Astrocyte (in vitro differentiated cells and primary cell): ENCODE measurements around the gene SLC38A9. TPM values are rescaled to one million over a fixed set of nuclear protein-coding genes. Genes with fewer than 3 reads are reported as not detected.
"Not testable (repeated sequence)": the region's sequence is repeated elsewhere in the genome, so short reads cannot be mapped to it uniquely, and the experiment has no call there.

Experiments
- DNase-seq: peaks from one replicate; pipeline ENCODE4 v3.0.0-alpha.2; 2010; ENCODE audit warnings: low read depth
- FAIRE-seq: peaks from 2 replicates; lab custom pipeline; 2011; peaks lifted over from hg19 to GRCh38; lab: Jason Lieb, UNC
- H2AFZ ChIP-seq: 2 replicates; pipeline ENCODE4 v1.6.0; 2012; ENCODE audit warnings: low read depth, low read length, inconsistent platforms
- H3K27ac ChIP-seq: 2 replicates; pipeline ENCODE4 v1.5.1; 2011; ENCODE audit warnings: low read depth, low read length, inconsistent platforms
- H3K27me3 ChIP-seq: 2 replicates; pipeline ENCODE4 v1.6.0; 2011; ENCODE audit warnings: low read length, inconsistent platforms; ENCODE audit not compliant: insufficient read depth
- H3K36me3 ChIP-seq: 2 replicates; pipeline ENCODE4 v1.5.1; 2011; ENCODE audit warnings: low read length, inconsistent platforms; ENCODE audit not compliant: insufficient read depth
- H3K4me1 ChIP-seq: 2 replicates; pipeline ENCODE4 v1.5.1; 2011; ENCODE audit warnings: low read length, inconsistent platforms; ENCODE audit not compliant: insufficient read depth
- H3K4me2 ChIP-seq: 2 replicates; pipeline ENCODE4 v1.6.0; 2012; ENCODE audit warnings: low read length, inconsistent platforms
- H3K4me3 ChIP-seq: 2 replicates; pipeline ENCODE4 v1.5.1; 2011; ENCODE audit warnings: low read depth, mild to moderate bottlenecking, low read length, inconsistent platforms; ENCODE audit not compliant: insufficient read depth
- H3K79me2 ChIP-seq: 2 replicates; pipeline ENCODE4 v1.6.0; 2012; ENCODE audit warnings: mild to moderate bottlenecking, low read length, inconsistent platforms; ENCODE audit not compliant: insufficient read depth
- H3K9ac ChIP-seq: 2 replicates; pipeline ENCODE4 v1.6.0; 2012; ENCODE audit warnings: mild to moderate bottlenecking, low read length, inconsistent platforms
- H3K9me3 ChIP-seq: 2 replicates; pipeline ENCODE4 v1.5.1; 2012; ENCODE audit warnings: low read depth, mild to moderate bottlenecking, low read length, inconsistent platforms; ENCODE audit not compliant: insufficient read depth
- H4K20me1 ChIP-seq: 2 replicates; pipeline ENCODE4 v1.6.0; 2012; ENCODE audit warnings: low read length, inconsistent platforms; ENCODE audit not compliant: insufficient read depth
- H3K27ac Mint-ChIP-seq: one replicate; pipeline ENCODE4 v1.8.0; 2021; ENCODE audit warnings: mild to moderate bottlenecking, mixed read lengths; ENCODE audit not compliant: unreplicated experiment
- H3K27me3 Mint-ChIP-seq: one replicate; pipeline ENCODE4 v1.8.0; 2021; ENCODE audit warnings: low read depth, mixed read lengths; ENCODE audit not compliant: unreplicated experiment
- H3K36me3 Mint-ChIP-seq: one replicate; pipeline ENCODE4 v1.8.0; 2021; ENCODE audit warnings: low read depth, mixed read lengths; ENCODE audit not compliant: unreplicated experiment
- H3K4me1 Mint-ChIP-seq: one replicate; pipeline ENCODE4 v1.8.0; 2021; ENCODE audit warnings: low read depth, mixed read lengths; ENCODE audit not compliant: unreplicated experiment
- H3K4me3 Mint-ChIP-seq: one replicate; pipeline ENCODE4 v1.8.0; 2021; ENCODE audit warnings: mild to moderate bottlenecking, moderate library complexity, mixed read lengths; ENCODE audit not compliant: unreplicated experiment
- H3K9me3 Mint-ChIP-seq: one replicate; pipeline ENCODE4 v1.8.0; 2021; ENCODE audit warnings: mild to moderate bottlenecking, mixed read lengths; ENCODE audit not compliant: unreplicated experiment
- CTCF ChIP-seq: IDR thresholded peaks from 2 replicates; pipeline ENCODE4 v1.5.1; 2011; ENCODE audit warnings: low read depth, mild to moderate bottlenecking, inconsistent platforms, low read length, moderate library complexity; ENCODE audit not compliant: insufficient read depth
- EZH2 ChIP-seq: IDR thresholded peaks from 2 replicates; pipeline ENCODE4 v1.6.1; 2012; ENCODE audit warnings: mild to moderate bottlenecking, low read length, inconsistent platforms; ENCODE audit not compliant: insufficient read depth
- total RNA-seq: library from RNA; stranded (reverse); gene quantifications from 2 replicates; pipeline ENCODE4 v1.2.1, GENCODE V29; 2021

Gene SLC38A9
- total RNA-seq, 1 donor from 2014 or later, result 30.0 TPM

- H4K20me1 ChIP-seq, result no peaks in the 10 kb centered on the region
- FAIRE-seq, result no peak
- H3K27me3 ChIP-seq, result no peaks in the 10 kb centered on the region
- H3K9me3 ChIP-seq, result no peaks in the 10 kb centered on the region
- Mint-ChIP-seq H3K27ac (no peak overlapping the region), H3K9me3 (peaks cover 3% of the 10 kb centered on the region), H3K4me1 (no peaks in the 10 kb centered on the region), H3K36me3 (peaks cover 8% of the 10 kb centered on the region), H3K4me3 (no peak overlapping the region), H3K27me3 (no peaks in the 10 kb centered on the region)
- no peaks in the 10 kb centered on the region for H3K79me2 ChIP-seq
- no peak overlapping the region for H3K4me3 ChIP-seq
- no peaks in the 10 kb centered on the region for H3K36me3 ChIP-seq
- DNase-seq, result no peak
- H2AFZ ChIP-seq, result no peak overlapping the region
- no peak overlapping the region for H3K9ac ChIP-seq
- H3K27ac ChIP-seq, result no peak overlapping the region
- no peak overlapping the region for H3K4me2 ChIP-seq
- no peaks in the 10 kb centered on the region for H3K4me1 ChIP-seq
- TF ChIP-seq CTCF (no peak), EZH2 (no peak)
Measured at GRCh38 chr5:55610542-55610941, 101.6 kb downstream of the SLC38A9 start.

- Mint-ChIP-seq H3K9me3 (peaks cover 3% of the 10 kb centered on the region), H3K4me1 (peaks cover 5% of the 10 kb centered on the region), H3K27ac (no peak overlapping the region), H3K27me3 (no peaks in the 10 kb centered on the region), H3K4me3 (no peak overlapping the region), H3K36me3 (peaks cover 6% of the 10 kb centered on the region)
- H3K9me3 ChIP-seq, result no peaks in the 10 kb centered on the region
- no peaks in the 10 kb centered on the region for H4K20me1 ChIP-seq
- peaks cover 6% of the 10 kb centered on the region for H3K4me1 ChIP-seq
- FAIRE-seq (no peak), DNase-seq (no peak)
- H3K27me3 ChIP-seq, result no peaks in the 10 kb centered on the region
- no peaks in the 10 kb centered on the region for H3K79me2 ChIP-seq
- no peak overlapping the region for H2AFZ ChIP-seq
- no peak overlapping the region for H3K4me3 ChIP-seq
- H3K4me2 ChIP-seq, result no peak overlapping the region
- H3K9ac ChIP-seq, result no peak overlapping the region
- no peaks in the 10 kb centered on the region for H3K36me3 ChIP-seq
- H3K27ac ChIP-seq, result no peak overlapping the region
- no peak for TF ChIP-seq CTCF
- no peak for TF ChIP-seq EZH2
Measured at GRCh38 chr5:55609413-55609812, 102.7 kb downstream of the SLC38A9 start.

- H3K4me3 Mint-ChIP-seq, result no peak overlapping the region
- peaks cover 6% of the 10 kb centered on the region for H3K4me1 ChIP-seq
- H3K9ac ChIP-seq, result no peak overlapping the region
- H3K4me1 Mint-ChIP-seq, result peaks cover 8% of the 10 kb centered on the region
- no peak overlapping the region for H3K27ac Mint-ChIP-seq
- no peak for FAIRE-seq
- H3K9me3 ChIP-seq, result no peaks in the 10 kb centered on the region
- H3K27ac ChIP-seq, result no peak overlapping the region
- peaks cover under 1% of the 10 kb centered on the region for H3K36me3 Mint-ChIP-seq
- H3K4me3 ChIP-seq, result no peak overlapping the region
- no peak for DNase-seq
- H3K79me2 ChIP-seq, result no peaks in the 10 kb centered on the region
- H3K4me2 ChIP-seq, result no peak overlapping the region
- H3K27me3 Mint-ChIP-seq, result no peaks in the 10 kb centered on the region
- no peak for TF ChIP-seq EZH2
- no peak for TF ChIP-seq CTCF
- H3K36me3 ChIP-seq, result no peaks in the 10 kb centered on the region
- H4K20me1 ChIP-seq, result no peaks in the 10 kb centered on the region
- H3K27me3 ChIP-seq, result no peaks in the 10 kb centered on the region
- H2AFZ ChIP-seq, result no peak overlapping the region
- no peaks in the 10 kb centered on the region for H3K9me3 Mint-ChIP-seq
Measured at GRCh38 chr5:55608595-55609349, 103.4 kb downstream of the SLC38A9 start.

- H3K9me3 ChIP-seq, H4K20me1 ChIP-seq, H3K27me3 ChIP-seq, H3K4me3 ChIP-seq, H3K27ac Mint-ChIP-seq, H3K27me3 Mint-ChIP-seq, H3K27ac ChIP-seq, H3K4me3 Mint-ChIP-seq, H3K36me3 ChIP-seq, H2AFZ ChIP-seq, H3K36me3 Mint-ChIP-seq, H3K79me2 ChIP-seq, FAIRE-seq, H3K4me2 ChIP-seq, H3K9me3 Mint-ChIP-seq, H3K9ac ChIP-seq: not testable (repeated sequence)
- H3K4me1 ChIP-seq, result peaks cover 13% of the 10 kb centered on the region
- H3K4me1 Mint-ChIP-seq, result peaks cover 22% of the 10 kb centered on the region
- peak; percentile 16 for DNase-seq
Measured at GRCh38 chr5:55607309-55607708, 104.8 kb downstream of the SLC38A9 start.
